HL-60 (cell line): Measurements from ENCODE around the gene SLC22A13.

Experiments used
- DNase-seq, 2 experiments: peaks; one replicate each; pipeline ENCODE4 v3.0.0-alpha.2; 2010 to 2020; ENCODE audit warnings: low read depth in 1 of 2, low spot score in 1 of 2
- H3K27ac ChIP-seq: fragments of 250-450 bp; sonication (Bioruptor Pico); replicated peaks from 2 replicates; pipeline ENCODE4 v1.5.1; 2020; ENCODE audit warnings: mild to moderate bottlenecking, moderate library complexity
- H3K27me3 ChIP-seq: fragments of 250-450 bp; sonication (Bioruptor Pico); 2 replicates; pipeline ENCODE4 v1.5.1; 2021; ENCODE audit warnings: mild to moderate bottlenecking, moderate library complexity; ENCODE audit not compliant: insufficient read depth, poor library complexity, severe bottlenecking
- H3K4me3 ChIP-seq: replicated peaks from 2 replicates; pipeline ENCODE4 v1.5.1; 2011; ENCODE audit warnings: mild to moderate bottlenecking, control low read depth, low read length; ENCODE audit not compliant: insufficient read depth
- CTCF ChIP-seq: IDR thresholded peaks from one replicate; pipeline ENCODE4 v1.5.1; 2011; ENCODE audit warnings: low read length, control low read depth, inconsistent platforms; ENCODE audit not compliant: insufficient read depth
- GABPA ChIP-seq: IDR thresholded peaks from 2 replicates; pipeline ENCODE4 v1.6.1; 2012; ENCODE audit warnings: low read depth
- POLR2AphosphoS5 ChIP-seq: IDR thresholded peaks from 2 replicates; pipeline ENCODE4 v1.6.1; 2012; ENCODE audit warnings: low read depth
- REST ChIP-seq: IDR thresholded peaks from 2 replicates; pipeline ENCODE4 v1.6.1; 2012; ENCODE audit warnings: low read depth; ENCODE audit not compliant: insufficient replicate concordance
- SPI1 ChIP-seq: IDR thresholded peaks from 2 replicates; pipeline ENCODE4 v1.6.1; 2012; ENCODE audit warnings: low read depth, mild to moderate bottlenecking, borderline replicate concordance

SLC22A13 gene

DNA sequence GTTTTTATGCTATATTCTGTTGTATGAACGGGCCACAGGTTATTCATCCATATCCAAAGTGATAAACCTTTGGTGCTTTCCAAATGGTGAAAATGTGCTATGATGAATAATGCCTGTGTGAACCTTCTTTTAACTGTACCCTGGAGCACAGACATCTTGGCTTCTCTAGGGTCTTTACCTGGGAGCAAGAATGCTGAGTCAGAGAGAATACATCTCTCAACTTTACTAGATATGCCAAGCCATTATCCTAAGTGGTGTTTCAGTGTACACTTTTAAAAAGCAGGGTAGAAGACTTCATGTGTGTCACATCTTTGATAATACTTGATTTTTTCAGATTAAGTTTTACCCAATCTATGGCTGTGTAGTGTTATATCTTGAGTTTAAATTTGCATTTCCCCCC lies 57.4 kb downstream of the SLC22A13 start:
- H3K27me3 ChIP-seq: no peaks in the 10 kb centered on the region
- no peak overlapping the region for H3K4me3 ChIP-seq
- TF ChIP-seq REST (no peak), POLR2AphosphoS5 (no peak), SPI1 (no peak), CTCF (no peak), GABPA (no peak)

GRCh38 chr3:38325256-38325655 lies 59.6 kb downstream of the SLC22A13 start:
- Histone ChIP-seq H3K27ac (no peak overlapping the region), H3K4me3 (no peak overlapping the region), H3K27me3 (no peaks in the 10 kb centered on the region)
- DNase-seq: no peak
- no peak for TF ChIP-seq GABPA
- TF ChIP-seq REST: no peak
- TF ChIP-seq POLR2AphosphoS5: no peak
- TF ChIP-seq CTCF: no peak
- no peak for TF ChIP-seq SPI1

More for the DNA sequence above, 57.4 kb downstream of the SLC22A13 start:
- H3K27ac ChIP-seq: no peak overlapping the region
- no peak for DNase-seq

DNA sequence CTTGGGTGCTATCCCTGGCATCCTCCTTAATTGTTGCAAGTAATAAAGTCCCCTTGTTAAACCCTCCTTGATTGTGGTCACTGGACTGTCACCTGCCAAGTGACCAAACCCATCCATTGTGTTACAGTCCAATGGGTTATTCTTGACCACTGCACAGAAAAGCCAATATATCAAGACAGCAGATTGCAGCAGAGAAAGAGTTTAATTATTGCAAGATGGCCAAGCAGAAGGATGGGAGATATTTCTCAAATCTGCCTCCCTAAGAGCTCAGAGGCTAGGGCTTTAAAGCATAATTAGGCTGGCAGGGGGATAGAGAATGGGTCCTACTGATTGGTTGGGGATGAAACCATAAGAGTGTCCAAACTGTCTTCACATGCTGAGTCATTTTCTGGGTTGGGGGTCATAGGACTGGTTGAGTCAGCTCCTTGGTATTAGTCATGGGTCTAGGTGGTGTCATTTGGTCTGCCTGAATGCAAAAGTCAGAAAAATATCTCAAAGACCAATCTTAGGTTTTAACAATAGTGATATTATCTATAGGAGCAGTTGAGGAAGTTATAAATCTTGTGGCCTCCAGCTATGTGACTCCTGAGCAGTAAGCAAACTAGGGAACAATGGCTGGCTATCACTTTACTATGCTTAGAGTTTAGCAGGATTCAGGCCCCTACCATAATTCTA lies 61.9 kb downstream of the SLC22A13 start:
- no peak overlapping the region for H3K4me3 ChIP-seq
- no peak for DNase-seq
- no peak for TF ChIP-seq POLR2AphosphoS5
- TF ChIP-seq SPI1: no peak
- no peak for TF ChIP-seq REST
- no peak for TF ChIP-seq GABPA
- TF ChIP-seq CTCF: no peak
- no peak overlapping the region for H3K27ac ChIP-seq
- no peaks in the 10 kb centered on the region for H3K27me3 ChIP-seq
